DND-41 (cell line): ENCODE results near the gene GGA2.
A peak's percentile ranks its signal among the peaks of the same experiment; 100 is the strongest.

Source experiments
- CTCF ChIP-seq: IDR thresholded peaks from 2 replicates; pipeline ENCODE4 v1.5.1; 2012; ENCODE audit warnings: borderline replicate concordance, low read length, moderate library complexity, mild to moderate bottlenecking; ENCODE audit not compliant: poor library complexity, severe bottlenecking; ENCODE audit errors: extremely low read depth
- EZH2 ChIP-seq: IDR thresholded peaks from 3 replicates; pipeline ENCODE4 v1.6.1; 2012; ENCODE audit warnings: borderline replicate concordance, low read depth, mild to moderate bottlenecking, moderate library complexity, low read length, inconsistent platforms; ENCODE audit not compliant: severe bottlenecking

- peak; percentile 96 for TF ChIP-seq CTCF
- TF ChIP-seq EZH2, result no peak
These were observed 46.8 kb upstream of the GGA2 start, which contains the start of the genes EARS2 and UBFD1 for GRCh38 chr16:23556881-23557778.
